Esophagus squamous epithelium (tissue), 4 donors: Measurements from ENCODE around the gene CADM1.
"Not testable (repeated sequence)": the region's sequence is repeated elsewhere in the genome, so short reads cannot be mapped to it uniquely, and the experiment has no call there.

Experiments used
- POLR2A ChIP-seq, 4 donors: fragments of 450-650 bp; IDR thresholded peaks; one replicate each; pipeline ENCODE4 v1.6.1; 2017; ENCODE audit warnings: antibody characterized with exemption in 4 of 4, mild to moderate bottlenecking in 4 of 4, moderate library complexity in 3 of 4
- TF ChIP-seq, protein P1 (sequence below), 6 experiments: fragments of 450-650 bp in 4 of 6; fragments of 200-600 bp in 2 of 6; sonication (generic) in 2 of 6; IDR thresholded peaks; one replicate each; pipeline ENCODE4 v1.5.1; 2016 to 2019; ENCODE audit warnings: antibody characterized with exemption in 6 of 6, mild to moderate bottlenecking in 4 of 6, moderate library complexity in 4 of 6

DNA sequence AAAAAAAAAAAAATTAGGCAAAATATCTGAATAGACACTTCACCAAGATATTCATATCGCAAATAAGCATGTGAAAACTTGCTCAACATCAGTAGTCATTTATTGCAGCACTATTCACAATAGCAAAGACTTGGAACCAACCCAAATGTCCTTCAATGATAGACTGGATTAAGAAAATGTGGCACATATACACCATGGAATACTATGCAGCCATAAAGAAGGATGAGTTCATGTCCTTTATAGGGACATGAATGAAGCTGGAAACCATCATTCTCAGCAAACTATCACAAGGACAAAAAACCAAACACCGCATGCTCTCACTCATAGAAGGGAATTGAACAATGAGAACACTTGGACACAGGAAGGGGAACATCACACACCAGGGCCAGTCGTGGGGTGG lies 29.9 kb downstream of the CADM1 start:
- TF ChIP-seq, protein P1, sequence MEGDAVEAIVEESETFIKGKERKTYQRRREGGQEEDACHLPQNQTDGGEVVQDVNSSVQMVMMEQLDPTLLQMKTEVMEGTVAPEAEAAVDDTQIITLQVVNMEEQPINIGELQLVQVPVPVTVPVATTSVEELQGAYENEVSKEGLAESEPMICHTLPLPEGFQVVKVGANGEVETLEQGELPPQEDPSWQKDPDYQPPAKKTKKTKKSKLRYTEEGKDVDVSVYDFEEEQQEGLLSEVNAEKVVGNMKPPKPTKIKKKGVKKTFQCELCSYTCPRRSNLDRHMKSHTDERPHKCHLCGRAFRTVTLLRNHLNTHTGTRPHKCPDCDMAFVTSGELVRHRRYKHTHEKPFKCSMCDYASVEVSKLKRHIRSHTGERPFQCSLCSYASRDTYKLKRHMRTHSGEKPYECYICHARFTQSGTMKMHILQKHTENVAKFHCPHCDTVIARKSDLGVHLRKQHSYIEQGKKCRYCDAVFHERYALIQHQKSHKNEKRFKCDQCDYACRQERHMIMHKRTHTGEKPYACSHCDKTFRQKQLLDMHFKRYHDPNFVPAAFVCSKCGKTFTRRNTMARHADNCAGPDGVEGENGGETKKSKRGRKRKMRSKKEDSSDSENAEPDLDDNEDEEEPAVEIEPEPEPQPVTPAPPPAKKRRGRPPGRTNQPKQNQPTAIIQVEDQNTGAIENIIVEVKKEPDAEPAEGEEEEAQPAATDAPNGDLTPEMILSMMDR (IDR thresholded peaks at IDR 0.05): not testable (repeated sequence)
- not testable (repeated sequence) for TF ChIP-seq POLR2A (IDR thresholded peaks at IDR 0.05)
